ENCODE measurements around the gene TSPAN6.

DNA sequence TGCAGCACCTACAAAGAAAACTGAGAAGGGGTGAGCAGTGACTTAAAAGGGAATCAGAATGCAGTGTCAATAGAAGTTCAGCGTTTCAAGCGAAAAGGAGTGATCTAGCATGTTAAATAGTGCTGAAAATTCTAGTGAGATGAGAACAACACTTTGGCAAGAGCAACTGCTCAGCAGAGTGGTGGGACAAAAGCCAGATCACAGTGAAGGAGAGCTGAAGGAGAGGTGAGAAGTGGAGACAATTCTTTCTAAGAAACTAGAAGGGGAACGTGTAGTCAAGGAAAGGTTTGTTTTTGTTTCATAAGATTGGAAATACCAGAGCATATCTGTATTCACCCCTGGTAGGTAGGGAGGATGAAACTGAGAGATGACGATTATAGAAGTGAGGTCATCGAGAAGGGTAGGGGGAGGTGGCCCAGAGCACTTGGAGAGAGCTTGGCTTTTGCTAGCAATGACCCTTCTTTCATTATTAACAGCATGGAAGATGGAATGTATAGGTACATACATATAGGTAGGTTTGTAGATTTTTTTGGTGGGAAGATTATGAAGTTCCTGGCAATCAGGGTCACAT, 41.1 kb upstream of the TSPAN6 start:
- TF ChIP-seq, protein P1, sequence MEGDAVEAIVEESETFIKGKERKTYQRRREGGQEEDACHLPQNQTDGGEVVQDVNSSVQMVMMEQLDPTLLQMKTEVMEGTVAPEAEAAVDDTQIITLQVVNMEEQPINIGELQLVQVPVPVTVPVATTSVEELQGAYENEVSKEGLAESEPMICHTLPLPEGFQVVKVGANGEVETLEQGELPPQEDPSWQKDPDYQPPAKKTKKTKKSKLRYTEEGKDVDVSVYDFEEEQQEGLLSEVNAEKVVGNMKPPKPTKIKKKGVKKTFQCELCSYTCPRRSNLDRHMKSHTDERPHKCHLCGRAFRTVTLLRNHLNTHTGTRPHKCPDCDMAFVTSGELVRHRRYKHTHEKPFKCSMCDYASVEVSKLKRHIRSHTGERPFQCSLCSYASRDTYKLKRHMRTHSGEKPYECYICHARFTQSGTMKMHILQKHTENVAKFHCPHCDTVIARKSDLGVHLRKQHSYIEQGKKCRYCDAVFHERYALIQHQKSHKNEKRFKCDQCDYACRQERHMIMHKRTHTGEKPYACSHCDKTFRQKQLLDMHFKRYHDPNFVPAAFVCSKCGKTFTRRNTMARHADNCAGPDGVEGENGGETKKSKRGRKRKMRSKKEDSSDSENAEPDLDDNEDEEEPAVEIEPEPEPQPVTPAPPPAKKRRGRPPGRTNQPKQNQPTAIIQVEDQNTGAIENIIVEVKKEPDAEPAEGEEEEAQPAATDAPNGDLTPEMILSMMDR (IDR thresholded peaks at IDR 0.05; ENCODE audit: insufficient read depth, low read depth, low read length), result no peak
- no peak for TF ChIP-seq EZH2 (IDR thresholded peaks at IDR 0.05; ENCODE audit: insufficient read depth, low read length)
